NB4 (cell line): ENCODE data around the gene EEF1AKMT2.

Source experiments
- DNase-seq: peaks from one replicate; pipeline ENCODE4 v3.0.0; 2010; ENCODE audit warnings: low read depth
- H3K4me3 ChIP-seq: one replicate; pipeline ENCODE4 v1.5.1; 2011; ENCODE audit warnings: mild to moderate bottlenecking, low read depth, low read length, moderate library complexity
- MYC ChIP-seq: IDR thresholded peaks from 2 replicates; pipeline ENCODE4 v1.6.1; 2011; ENCODE audit warnings: low read depth, low read length
- POLR2A ChIP-seq: IDR thresholded peaks from 2 replicates; pipeline ENCODE4 v1.6.1; 2011; ENCODE audit warnings: mild to moderate bottlenecking; ENCODE audit not compliant: insufficient read length; ENCODE audit errors: extremely low read depth
- TF ChIP-seq, protein P1 (sequence below): IDR thresholded peaks from 2 replicates; pipeline ENCODE4 v1.6.1; 2011; ENCODE audit warnings: low read depth, low read length
- TF ChIP-seq, protein P2 (sequence below): IDR thresholded peaks from one replicate; pipeline ENCODE4 v1.5.1; 2012; ENCODE audit warnings: low read depth, low read length

Gene EEF1AKMT2

DNA sequence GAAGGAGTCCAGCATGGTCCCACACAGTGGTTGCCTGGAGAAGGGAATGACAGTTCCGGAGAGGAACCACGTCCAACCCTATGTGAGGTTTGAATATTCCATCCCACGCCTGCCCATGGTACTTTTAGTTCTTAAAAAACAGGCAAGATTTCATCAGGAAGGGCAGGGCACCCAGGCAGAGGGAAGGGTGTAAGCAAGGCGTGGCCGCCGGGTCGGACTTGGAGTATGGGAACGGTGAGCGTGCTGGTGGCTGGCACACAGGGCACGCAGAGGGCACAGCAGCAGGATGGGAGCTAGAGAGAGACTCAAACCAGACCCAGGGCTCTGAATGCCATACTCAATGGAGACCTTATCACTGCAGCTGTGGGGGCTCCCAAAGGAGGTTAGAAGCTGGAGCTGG lies 81.8 kb downstream of the EEF1AKMT2 start:
- TF ChIP-seq, protein P1, sequence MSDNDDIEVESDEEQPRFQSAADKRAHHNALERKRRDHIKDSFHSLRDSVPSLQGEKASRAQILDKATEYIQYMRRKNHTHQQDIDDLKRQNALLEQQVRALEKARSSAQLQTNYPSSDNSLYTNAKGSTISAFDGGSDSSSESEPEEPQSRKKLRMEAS, result no peak
- TF ChIP-seq, protein P2, sequence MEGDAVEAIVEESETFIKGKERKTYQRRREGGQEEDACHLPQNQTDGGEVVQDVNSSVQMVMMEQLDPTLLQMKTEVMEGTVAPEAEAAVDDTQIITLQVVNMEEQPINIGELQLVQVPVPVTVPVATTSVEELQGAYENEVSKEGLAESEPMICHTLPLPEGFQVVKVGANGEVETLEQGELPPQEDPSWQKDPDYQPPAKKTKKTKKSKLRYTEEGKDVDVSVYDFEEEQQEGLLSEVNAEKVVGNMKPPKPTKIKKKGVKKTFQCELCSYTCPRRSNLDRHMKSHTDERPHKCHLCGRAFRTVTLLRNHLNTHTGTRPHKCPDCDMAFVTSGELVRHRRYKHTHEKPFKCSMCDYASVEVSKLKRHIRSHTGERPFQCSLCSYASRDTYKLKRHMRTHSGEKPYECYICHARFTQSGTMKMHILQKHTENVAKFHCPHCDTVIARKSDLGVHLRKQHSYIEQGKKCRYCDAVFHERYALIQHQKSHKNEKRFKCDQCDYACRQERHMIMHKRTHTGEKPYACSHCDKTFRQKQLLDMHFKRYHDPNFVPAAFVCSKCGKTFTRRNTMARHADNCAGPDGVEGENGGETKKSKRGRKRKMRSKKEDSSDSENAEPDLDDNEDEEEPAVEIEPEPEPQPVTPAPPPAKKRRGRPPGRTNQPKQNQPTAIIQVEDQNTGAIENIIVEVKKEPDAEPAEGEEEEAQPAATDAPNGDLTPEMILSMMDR, result no peak
- no peak for TF ChIP-seq POLR2A
- no peak for TF ChIP-seq MYC
- H3K4me3 ChIP-seq, result no peak overlapping the region
- DNase-seq, result no peak

DNA sequence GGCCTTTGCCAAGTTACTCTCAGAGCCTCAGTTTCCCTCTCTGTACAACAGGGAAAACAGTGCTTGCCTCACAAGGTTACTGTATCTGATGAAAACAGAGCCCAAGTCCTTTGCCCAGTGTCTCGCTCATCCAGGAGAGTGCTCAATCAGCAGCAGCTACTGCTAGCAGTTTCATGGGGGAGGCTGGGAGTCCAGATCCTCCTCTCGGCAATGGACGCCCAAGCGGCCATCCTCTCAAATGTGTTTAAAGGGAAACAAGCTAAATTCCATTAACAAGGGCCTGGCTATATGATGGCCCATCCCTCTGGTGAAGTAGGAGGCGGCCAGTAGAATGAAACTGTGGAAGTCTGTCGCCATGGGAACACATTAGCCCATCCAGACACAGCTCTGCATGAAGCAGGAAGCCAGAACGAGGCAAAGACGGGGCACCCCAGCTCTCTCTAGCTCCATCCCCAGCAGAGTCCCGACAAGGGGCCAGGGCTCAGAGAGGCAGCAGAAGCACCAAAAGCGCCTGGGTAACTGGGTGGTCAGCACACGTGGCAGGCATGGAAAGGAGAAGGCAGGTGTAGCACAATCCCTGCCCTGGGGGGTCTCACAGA lies 82.7 kb downstream of the EEF1AKMT2 start:
- TF ChIP-seq, protein P1, result no peak
- TF ChIP-seq POLR2A, result no peak
- TF ChIP-seq MYC, result no peak
- TF ChIP-seq, protein P2, result no peak
- H3K4me3 ChIP-seq, result no peak overlapping the region
- no peak for DNase-seq

DNA sequence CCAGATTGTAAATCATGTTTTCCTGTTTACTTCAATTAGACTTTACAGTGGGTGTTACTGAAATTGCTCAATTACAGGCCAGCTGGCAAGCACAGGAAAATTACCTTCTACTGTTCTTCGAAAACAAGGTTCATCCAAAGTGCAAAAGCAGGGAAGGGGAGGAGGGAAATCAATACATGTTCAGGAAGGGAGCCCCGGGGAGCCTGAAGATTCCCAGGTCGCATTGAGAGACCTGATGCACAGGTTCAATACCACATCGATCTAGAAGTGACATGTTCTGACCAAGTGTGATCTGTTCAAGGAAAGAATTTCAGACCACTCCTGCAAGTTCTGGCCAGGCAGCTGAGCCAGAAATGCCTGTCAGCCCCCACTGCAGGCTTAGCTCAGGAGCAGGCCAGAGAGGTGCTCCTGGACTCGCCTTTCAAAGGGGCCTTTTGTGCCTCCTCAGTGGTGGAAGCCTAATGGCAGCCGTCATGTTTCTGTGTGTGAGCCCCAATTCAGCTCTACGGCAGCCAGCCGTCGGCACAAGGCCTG lies 83.4 kb downstream of the EEF1AKMT2 start:
- H3K4me3 ChIP-seq, result no peak overlapping the region
- TF ChIP-seq, protein P2, result no peak
- TF ChIP-seq, protein P1, result no peak
- TF ChIP-seq POLR2A (no peak), MYC (no peak)
- no peak for DNase-seq
